ENCODE results near the gene PSMG3. TPM values are rescaled to one million over a fixed set of nuclear protein-coding genes. Genes with fewer than 3 reads are reported as not detected.
"Not testable (repeated sequence)": the region's sequence is repeated elsewhere in the genome, so short reads cannot be mapped to it uniquely, and the experiment has no call there.

PSMG3 gene
- total RNA-seq, 2 donors from 2014 or later: 21.5 to 22.3 TPM

DNA sequence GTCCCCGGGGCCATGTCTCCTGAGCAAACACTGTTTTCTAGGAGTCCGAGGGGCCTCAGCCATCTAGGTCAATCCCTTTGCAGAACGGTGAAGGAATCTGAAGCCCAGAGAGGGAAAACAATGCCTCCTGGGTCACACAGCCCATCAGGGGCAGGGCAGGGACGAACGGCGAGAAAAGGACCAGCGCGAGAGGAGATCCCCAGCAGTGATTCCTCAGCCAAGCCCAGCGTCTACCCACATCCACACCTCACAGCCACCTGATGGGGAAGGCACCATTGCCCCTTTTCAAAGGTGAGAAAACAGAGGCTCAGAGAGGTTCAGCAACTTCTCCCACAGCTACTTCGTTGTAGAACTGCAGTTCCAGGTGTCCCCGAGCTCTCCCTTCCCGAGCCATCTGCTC is 17.9 kb upstream of the PSMG3 start:
- Histone ChIP-seq H3K4me1 (no peaks in the 10 kb centered on the region), H3K27me3 (no peaks in the 10 kb centered on the region), H3K27ac (no peak overlapping the region), H3K9me3 (peaks cover 5 to 12% of the 10 kb centered on the region in 2 donors), H3K36me3 (no peaks in the 10 kb centered on the region), H3K4me3 (no peak overlapping the region)
- TF ChIP-seq, protein P1, sequence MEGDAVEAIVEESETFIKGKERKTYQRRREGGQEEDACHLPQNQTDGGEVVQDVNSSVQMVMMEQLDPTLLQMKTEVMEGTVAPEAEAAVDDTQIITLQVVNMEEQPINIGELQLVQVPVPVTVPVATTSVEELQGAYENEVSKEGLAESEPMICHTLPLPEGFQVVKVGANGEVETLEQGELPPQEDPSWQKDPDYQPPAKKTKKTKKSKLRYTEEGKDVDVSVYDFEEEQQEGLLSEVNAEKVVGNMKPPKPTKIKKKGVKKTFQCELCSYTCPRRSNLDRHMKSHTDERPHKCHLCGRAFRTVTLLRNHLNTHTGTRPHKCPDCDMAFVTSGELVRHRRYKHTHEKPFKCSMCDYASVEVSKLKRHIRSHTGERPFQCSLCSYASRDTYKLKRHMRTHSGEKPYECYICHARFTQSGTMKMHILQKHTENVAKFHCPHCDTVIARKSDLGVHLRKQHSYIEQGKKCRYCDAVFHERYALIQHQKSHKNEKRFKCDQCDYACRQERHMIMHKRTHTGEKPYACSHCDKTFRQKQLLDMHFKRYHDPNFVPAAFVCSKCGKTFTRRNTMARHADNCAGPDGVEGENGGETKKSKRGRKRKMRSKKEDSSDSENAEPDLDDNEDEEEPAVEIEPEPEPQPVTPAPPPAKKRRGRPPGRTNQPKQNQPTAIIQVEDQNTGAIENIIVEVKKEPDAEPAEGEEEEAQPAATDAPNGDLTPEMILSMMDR (IDR thresholded peaks at IDR 0.05): no peak
- DNase-seq (ENCODE audit: low spot score): no peak

- H3K9me3 ChIP-seq: peaks cover 5 to 12% of the 10 kb centered on the region in 2 donors
- no peak overlapping the region for H3K27ac ChIP-seq
- H3K36me3 ChIP-seq: no peaks in the 10 kb centered on the region
- TF ChIP-seq, protein P1 (IDR thresholded peaks at IDR 0.05): no peak
- no peak overlapping the region for H3K4me3 ChIP-seq
- H3K27me3 ChIP-seq: no peaks in the 10 kb centered on the region
- no peaks in the 10 kb centered on the region for H3K4me1 ChIP-seq
- no peak for DNase-seq (ENCODE audit: low spot score)
These were observed 17.2 kb upstream of the PSMG3 start for GRCh38 chr7:1586827-1587705.

- H3K27ac ChIP-seq: no peak overlapping the region
- H3K4me1 ChIP-seq: no peaks in the 10 kb centered on the region
- DNase-seq (ENCODE audit: low spot score): no peak
- H3K27me3 ChIP-seq: no peaks in the 10 kb centered on the region
- no peaks in the 10 kb centered on the region for H3K36me3 ChIP-seq
- TF ChIP-seq, protein P1 (IDR thresholded peaks at IDR 0.05): no peak
- no peak overlapping the region for H3K4me3 ChIP-seq
- peaks cover 5 to 12% of the 10 kb centered on the region in 2 donors for H3K9me3 ChIP-seq
These were observed 16.4 kb upstream of the PSMG3 start for GRCh38 chr7:1586126-1586826.

- no peaks in the 10 kb centered on the region for H3K4me1 ChIP-seq
- no peak overlapping the region for H3K27ac ChIP-seq
- no peaks in the 10 kb centered on the region for H3K36me3 ChIP-seq
- no peak overlapping the region for H3K4me3 ChIP-seq
- DNase-seq (ENCODE audit: low spot score): no peak
- peaks cover 5 to 12% of the 10 kb centered on the region in 2 donors for H3K9me3 ChIP-seq
- TF ChIP-seq, protein P1 (IDR thresholded peaks at IDR 0.05): no peak
- no peaks in the 10 kb centered on the region for H3K27me3 ChIP-seq
These were observed 15.5 kb upstream of the PSMG3 start for GRCh38 chr7:1585142-1585981.

GRCh38 chr7:1584700-1585099 is 14.9 kb upstream of the PSMG3 start:
- H3K4me1 ChIP-seq: peaks cover 0 to under 1% of the 10 kb centered on the region in 2 donors
- H3K27me3 ChIP-seq: no peaks in the 10 kb centered on the region
- H3K27ac ChIP-seq: no peak overlapping the region
- H3K36me3 ChIP-seq: no peaks in the 10 kb centered on the region
- peaks cover 5 to 11% of the 10 kb centered on the region in 2 donors for H3K9me3 ChIP-seq
- TF ChIP-seq, protein P1 (IDR thresholded peaks at IDR 0.05): no peak
- H3K4me3 ChIP-seq: no peak overlapping the region
- no peak for DNase-seq (ENCODE audit: low spot score)

- H3K27ac ChIP-seq; H3K4me3 ChIP-seq; H3K36me3 ChIP-seq; H3K4me1 ChIP-seq; H3K9me3 ChIP-seq; DNase-seq (ENCODE audit: low spot score); H3K27me3 ChIP-seq: not testable (repeated sequence)
These were observed 13.6 kb upstream of the PSMG3 start for GRCh38 chr7:1583241-1583930.
